H9 (cell line): ENCODE measurements around the gene BCL2L2. TPM values are rescaled to one million over a fixed set of nuclear protein-coding genes. Genes with fewer than 3 reads are reported as not detected.

Source experiments
- DNase-seq: peaks from one replicate; pipeline ENCODE4 v3.0.0-alpha.2; 2017
- H2AFZ ChIP-seq: one replicate; pipeline ENCODE4 v1.6.1; 2013; ENCODE audit warnings: mild to moderate bottlenecking, low read length, control low read depth, moderate library complexity
- H2AK5ac ChIP-seq: 2 replicates; pipeline ENCODE4 v1.6.1; 2013; ENCODE audit warnings: low read length, control low read depth, mixed read lengths; ENCODE audit not compliant: insufficient read length
- H2BK120ac ChIP-seq: one replicate; pipeline ENCODE4 v1.6.1; 2013; ENCODE audit warnings: low read depth, mild to moderate bottlenecking, low read length, control low read depth, inconsistent platforms; ENCODE audit not compliant: poor library complexity, severe bottlenecking
- H2BK12ac ChIP-seq: 2 replicates; pipeline ENCODE4 v1.6.1; 2013; ENCODE audit warnings: low read length, control low read depth, mixed read lengths, low read depth; ENCODE audit not compliant: insufficient read length
- H2BK15ac ChIP-seq: 2 replicates; pipeline ENCODE4 v1.6.1; 2013; ENCODE audit warnings: low read depth, low read length, control low read depth
- H2BK20ac ChIP-seq: one replicate; pipeline ENCODE4 v1.6.1; 2013; ENCODE audit warnings: low read depth, mild to moderate bottlenecking, low read length, control low read depth, inconsistent platforms; ENCODE audit not compliant: poor library complexity, severe bottlenecking
- H2BK5ac ChIP-seq: 2 replicates; pipeline ENCODE4 v1.6.1; 2013; ENCODE audit warnings: low read length, control low read depth, mixed read lengths; ENCODE audit not compliant: insufficient read length
- H3K14ac ChIP-seq: 2 replicates; pipeline ENCODE4 v1.6.1; 2013; ENCODE audit warnings: low read length, control low read depth; ENCODE audit not compliant: insufficient read depth
- H3K18ac ChIP-seq: 2 replicates; pipeline ENCODE4 v1.6.1; 2013; ENCODE audit warnings: low read depth, mild to moderate bottlenecking, mixed read lengths, low read length, control low read depth; ENCODE audit not compliant: insufficient read length
- H3K23ac ChIP-seq: 2 replicates; pipeline ENCODE4 v1.6.1; 2013; ENCODE audit warnings: low read length, control low read depth, mixed read lengths, low read depth; ENCODE audit not compliant: insufficient read length
- H3K23me2 ChIP-seq: 2 replicates; pipeline ENCODE4 v1.6.1; 2013; ENCODE audit warnings: low read depth, mild to moderate bottlenecking, mixed read lengths, low read length, control low read depth; ENCODE audit not compliant: insufficient read length, poor library complexity, severe bottlenecking
- H3K27ac ChIP-seq: 2 replicates; pipeline ENCODE4 v1.5.1; 2013; ENCODE audit warnings: low read length, control low read depth, mixed read lengths, low read depth; ENCODE audit not compliant: insufficient read length
- H3K27me3 ChIP-seq: 2 replicates; pipeline ENCODE4 v1.6.1; 2013; ENCODE audit warnings: low read length, control low read depth, inconsistent platforms; ENCODE audit not compliant: insufficient read depth
- H3K4ac ChIP-seq: 2 replicates; pipeline ENCODE4 v1.6.1; 2013; ENCODE audit warnings: low read depth, mild to moderate bottlenecking, control low read depth, inconsistent platforms, low read length, moderate library complexity
- H3K4me1 ChIP-seq: 2 replicates; pipeline ENCODE4 v1.6.1; 2013; ENCODE audit warnings: low read length, control low read depth, inconsistent platforms; ENCODE audit not compliant: insufficient read depth
- H3K4me2 ChIP-seq: 2 replicates; pipeline ENCODE4 v1.6.1; 2013; ENCODE audit warnings: low read length, control low read depth, mixed read lengths; ENCODE audit not compliant: insufficient read length, insufficient read depth
- H3K56ac ChIP-seq: 2 replicates; pipeline ENCODE4 v1.6.1; 2013; ENCODE audit warnings: low read depth, mild to moderate bottlenecking, mixed read lengths, low read length, control low read depth; ENCODE audit not compliant: insufficient read length
- H3K79me1 ChIP-seq: 2 replicates; pipeline ENCODE4 v1.6.1; 2013; ENCODE audit warnings: low read depth, mild to moderate bottlenecking, moderate library complexity, low read length, control low read depth, inconsistent platforms; ENCODE audit not compliant: insufficient read depth, poor library complexity, severe bottlenecking
- H3K79me2 ChIP-seq: 2 replicates; pipeline ENCODE4 v1.6.1; 2013; ENCODE audit warnings: low read length, control low read depth, inconsistent platforms; ENCODE audit not compliant: insufficient read depth
- H3K9ac ChIP-seq: 2 replicates; pipeline ENCODE4 v1.6.1; 2013; ENCODE audit warnings: low read length, control low read depth, mixed read lengths; ENCODE audit not compliant: insufficient read length; ENCODE audit errors: extremely low read depth
- H3K9me3 ChIP-seq: one replicate; pipeline ENCODE4 v1.6.1; 2013; ENCODE audit warnings: low read depth, low read length, inconsistent platforms; ENCODE audit not compliant: control insufficient read depth
- H3T11ph ChIP-seq: one replicate; pipeline ENCODE4 v1.6.1; 2013; ENCODE audit warnings: mild to moderate bottlenecking, low read length, control low read depth, inconsistent platforms
- H4K20me1 ChIP-seq: one replicate; pipeline ENCODE4 v1.6.1; 2013; ENCODE audit not compliant: control insufficient read depth, insufficient read length, insufficient read depth
- H4K5ac ChIP-seq: 2 replicates; pipeline ENCODE4 v1.6.1; 2013; ENCODE audit warnings: low read depth, mild to moderate bottlenecking, mixed read lengths, low read length, control low read depth; ENCODE audit not compliant: insufficient read length
- H4K8ac ChIP-seq: replicated peaks from 2 replicates; pipeline ENCODE4 v1.6.1; 2013; ENCODE audit warnings: low read length, control low read depth, mixed read lengths, low read depth; ENCODE audit not compliant: insufficient read length
- H4K91ac ChIP-seq: 2 replicates; pipeline ENCODE4 v1.6.1; 2013; ENCODE audit warnings: low read depth, mild to moderate bottlenecking, moderate library complexity, mixed read lengths, low read length, control low read depth; ENCODE audit not compliant: insufficient read length
- H3K27ac Mint-ChIP-seq, 3 experiments: 2 replicates in 2 of 3; 3 replicates in 1 of 3; pipeline ENCODE4 v1.8.0; 2020 to 2021; ENCODE audit warnings: mixed read lengths in 3 of 3, mild to moderate bottlenecking in 1 of 3, moderate library complexity in 1 of 3
- H3K27me3 Mint-ChIP-seq: 2 replicates; pipeline ENCODE4 v1.8.0; 2021; ENCODE audit warnings: low read depth, mild to moderate bottlenecking, moderate library complexity, mixed read lengths
- H3K36me3 Mint-ChIP-seq, 3 experiments: 2 replicates in 2 of 3; 3 replicates in 1 of 3; pipeline ENCODE4 v1.8.0; 2020 to 2021; ENCODE audit warnings: low read depth in 3 of 3, mixed read lengths in 3 of 3; ENCODE audit not compliant: insufficient read depth in 1 of 3
- H3K4me1 Mint-ChIP-seq, 2 experiments: 2 replicates each; pipeline ENCODE4 v1.8.0; 2020; ENCODE audit warnings: mixed read lengths in 2 of 2
- H3K4me3 Mint-ChIP-seq, 2 experiments: 2 replicates in 1 of 2; 3 replicates in 1 of 2; pipeline ENCODE4 v1.8.0; 2020 to 2021; ENCODE audit warnings: mild to moderate bottlenecking in 2 of 2, mixed read lengths in 2 of 2, moderate library complexity in 1 of 2
- H3K9me3 Mint-ChIP-seq, 2 experiments: 2 replicates in 1 of 2; 3 replicates in 1 of 2; pipeline ENCODE4 v1.8.0; 2020; ENCODE audit warnings: mild to moderate bottlenecking in 2 of 2, mixed read lengths in 2 of 2, moderate library complexity in 1 of 2
- WGBS: extraction: QIAGEN DNeasy Blood & Tissue Kit; methylation state at CpG from one replicate; pipeline ENCODE4 v1.1.7; 2013; ENCODE audit warnings: missing lambda C conversion rate, low lambda C conversion rate, mixed read lengths; ENCODE audit not compliant: insufficient read length; ENCODE audit errors: extremely low coverage; 5-methylcytosine and 5-hydroxymethylcytosine counted together
- total RNA-seq: library from RNA; stranded (reverse); gene quantifications from 2 replicates; pipeline ENCODE4 v1.2.1, GENCODE V29; 2021
- TF ChIP-seq, protein P1 (sequence below): fragments of 200-600 bp; sonication (generic); conservative IDR thresholded peaks from 3 replicates; pipeline ENCODE4 v1.8.0; 2021; ENCODE audit warnings: antibody characterized with exemption, mild to moderate bottlenecking

The BCL2L2 gene
- total RNA-seq, 1 experiment from 2014 or later, result 8.4 TPM

DNA sequence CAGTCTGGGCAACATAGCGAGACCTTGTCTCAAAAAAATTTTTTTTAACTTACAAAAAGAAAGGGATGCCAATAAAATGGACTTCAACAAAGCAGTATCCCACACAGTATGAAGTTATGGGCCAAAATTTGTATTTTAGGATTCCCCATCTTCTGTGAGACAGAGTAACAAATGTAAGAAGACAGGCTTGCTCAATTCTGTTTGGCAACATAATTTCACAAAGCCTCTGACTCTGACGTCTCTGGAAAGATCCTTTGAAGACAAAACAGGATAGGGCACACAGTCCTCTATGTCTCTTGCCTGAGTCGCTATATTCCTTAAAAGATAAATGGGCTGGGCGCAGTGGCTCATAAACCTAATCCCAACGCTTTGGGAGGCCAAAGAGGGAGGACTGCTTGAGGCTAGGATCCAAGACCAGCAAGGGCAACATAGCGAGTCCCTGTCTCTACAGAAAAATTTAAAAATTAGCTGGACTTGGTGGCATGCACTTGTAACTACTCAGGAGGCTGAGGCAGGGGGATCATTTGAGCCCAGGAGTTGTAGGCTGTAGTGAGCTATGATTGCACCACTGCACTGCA, 19.6 kb upstream of the BCL2L2 start:
- TF ChIP-seq, protein P1, sequence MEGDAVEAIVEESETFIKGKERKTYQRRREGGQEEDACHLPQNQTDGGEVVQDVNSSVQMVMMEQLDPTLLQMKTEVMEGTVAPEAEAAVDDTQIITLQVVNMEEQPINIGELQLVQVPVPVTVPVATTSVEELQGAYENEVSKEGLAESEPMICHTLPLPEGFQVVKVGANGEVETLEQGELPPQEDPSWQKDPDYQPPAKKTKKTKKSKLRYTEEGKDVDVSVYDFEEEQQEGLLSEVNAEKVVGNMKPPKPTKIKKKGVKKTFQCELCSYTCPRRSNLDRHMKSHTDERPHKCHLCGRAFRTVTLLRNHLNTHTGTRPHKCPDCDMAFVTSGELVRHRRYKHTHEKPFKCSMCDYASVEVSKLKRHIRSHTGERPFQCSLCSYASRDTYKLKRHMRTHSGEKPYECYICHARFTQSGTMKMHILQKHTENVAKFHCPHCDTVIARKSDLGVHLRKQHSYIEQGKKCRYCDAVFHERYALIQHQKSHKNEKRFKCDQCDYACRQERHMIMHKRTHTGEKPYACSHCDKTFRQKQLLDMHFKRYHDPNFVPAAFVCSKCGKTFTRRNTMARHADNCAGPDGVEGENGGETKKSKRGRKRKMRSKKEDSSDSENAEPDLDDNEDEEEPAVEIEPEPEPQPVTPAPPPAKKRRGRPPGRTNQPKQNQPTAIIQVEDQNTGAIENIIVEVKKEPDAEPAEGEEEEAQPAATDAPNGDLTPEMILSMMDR, result no peak
- Mint-ChIP-seq H3K27ac (no peak overlapping the region), H3K4me3 (peak overlapping the region; percentile 90 to 97), H3K4me1 (peaks cover 13 to 14% of the 10 kb centered on the region in 2 experiments), H3K36me3 (no peaks in the 10 kb centered on the region; a peak in 2 of 7 replicates), H3K9me3 (no peaks in the 10 kb centered on the region; a peak in 1 of 5 replicates), H3K27me3 (peaks cover 83% of the 10 kb centered on the region)
- peaks cover 24% of the 10 kb centered on the region; the same call in 1 of the 2 replicates for H3K27me3 ChIP-seq
- no peaks in the 10 kb centered on the region for H4K20me1 ChIP-seq
- no peak overlapping the region for H3K27ac ChIP-seq
- no peak overlapping the region for H2AFZ ChIP-seq
- no peak overlapping the region for H2BK5ac ChIP-seq
- peak overlapping the region; percentile 67 for H3K4me2 ChIP-seq
- H4K8ac ChIP-seq, result no peak overlapping the region
- H3K9me3 ChIP-seq, result no peaks in the 10 kb centered on the region
- no peak overlapping the region for H2AK5ac ChIP-seq
- peaks cover 10% of the 10 kb centered on the region for H3K23me2 ChIP-seq
- H2BK15ac ChIP-seq, result no peak overlapping the region
- no peak overlapping the region for H2BK120ac ChIP-seq
- peak overlapping the region; percentile 31 for H3K9ac ChIP-seq
- no peaks in the 10 kb centered on the region for H3K4me1 ChIP-seq
- H2BK12ac ChIP-seq, result no peak overlapping the region
- H2BK20ac ChIP-seq, result no peak overlapping the region
- no CpG with 5 or more reads among the region's 6 CpGs for WGBS
- H3T11ph ChIP-seq, result no peak overlapping the region
- no peaks in the 10 kb centered on the region for H3K79me2 ChIP-seq
- no peak overlapping the region for H3K23ac ChIP-seq
- no peak overlapping the region for H3K18ac ChIP-seq
- no peaks in the 10 kb centered on the region for H3K79me1 ChIP-seq
- no peak for DNase-seq
- H3K56ac ChIP-seq, result no peak overlapping the region
- no peak overlapping the region for H4K91ac ChIP-seq
- no peak overlapping the region for H4K5ac ChIP-seq
- no peak overlapping the region for H3K14ac ChIP-seq
- no peak overlapping the region for H3K4ac ChIP-seq
